GM23338 (cell line): Measurements from ENCODE around the gene C16orf86. TPM values are rescaled to one million over a fixed set of nuclear protein-coding genes. Genes with fewer than 3 reads are reported as not detected.

Source experiments
- ATAC-seq: fragments of 200-7000 bp; cut with Tn5 transposase; 3 replicates; pipeline ENCODE4 v1.9.1; 2020
- DNase-seq: peaks from one replicate; pipeline ENCODE4 v3.0.0-alpha.2; 2015; ENCODE audit warnings: low spot score
- H2AFZ ChIP-seq: fragments of 200-600 bp; sonication (generic); 2 replicates; pipeline ENCODE4 v1.8.0; 2016; ENCODE audit warnings: antibody characterized with exemption, mild to moderate bottlenecking, moderate library complexity
- H3F3A ChIP-seq: fragments of 200-600 bp; sonication (generic); replicated peaks from 2 replicates; pipeline ENCODE4 v1.8.0; 2017; ENCODE audit warnings: antibody characterized with exemption, mixed run types, low read depth
- H3K27ac ChIP-seq: fragments of 200-600 bp; sonication (generic); 2 replicates; pipeline ENCODE4 v1.6.1; 2016; ENCODE audit warnings: low read depth
- H3K27me3 ChIP-seq: fragments of 200-600 bp; sonication (generic); 2 replicates; pipeline ENCODE4 v1.8.0; 2016; ENCODE audit warnings: mild to moderate bottlenecking, mixed run types, moderate library complexity; ENCODE audit not compliant: insufficient read depth
- H3K36me3 ChIP-seq: fragments of 200-600 bp; sonication (generic); 2 replicates; pipeline ENCODE4 v1.8.0; 2016; ENCODE audit warnings: mild to moderate bottlenecking; ENCODE audit not compliant: insufficient read depth
- H3K4me1 ChIP-seq: fragments of 200-600 bp; sonication (generic); 2 replicates; pipeline ENCODE4 v1.8.0; 2016; ENCODE audit warnings: mild to moderate bottlenecking, moderate library complexity; ENCODE audit not compliant: insufficient read depth
- H3K4me2 ChIP-seq: fragments of 200-600 bp; sonication (generic); 2 replicates; pipeline ENCODE4 v1.7.1; 2017; ENCODE audit warnings: mixed run types
- H3K4me3 ChIP-seq: fragments of 200-600 bp; sonication (generic); 2 replicates; pipeline ENCODE4 v1.6.1; 2016; ENCODE audit warnings: mixed run types
- H3K79me2 ChIP-seq: fragments of 200-600 bp; sonication (generic); replicated peaks from 2 replicates; pipeline ENCODE4 v1.8.0; 2017; ENCODE audit warnings: mild to moderate bottlenecking; ENCODE audit not compliant: insufficient read depth
- H3K9me2 ChIP-seq: fragments of 200-600 bp; sonication (generic); 2 replicates; pipeline ENCODE4 v1.8.0; 2017; ENCODE audit not compliant: insufficient read depth
- H4K20me1 ChIP-seq: fragments of 200-600 bp; sonication (generic); replicated peaks from 2 replicates; pipeline ENCODE4 v1.8.0; 2017; ENCODE audit warnings: mild to moderate bottlenecking; ENCODE audit not compliant: insufficient read depth
- H3K27ac Mint-ChIP-seq: 2 replicates; pipeline ENCODE4 v1.8.0; 2020; ENCODE audit warnings: inconsistent platforms, mild to moderate bottlenecking, moderate library complexity, mixed read lengths
- H3K27me3 Mint-ChIP-seq: 3 replicates; pipeline ENCODE4 v1.8.0; 2022; ENCODE audit warnings: low read depth, mild to moderate bottlenecking, moderate library complexity, mixed read lengths, inconsistent platforms; ENCODE audit not compliant: insufficient read depth, poor library complexity
- H3K36me3 Mint-ChIP-seq: 3 replicates; pipeline ENCODE4 v1.8.0; 2021; ENCODE audit warnings: low read depth, mild to moderate bottlenecking, inconsistent platforms, moderate library complexity, mixed read lengths
- H3K4me1 Mint-ChIP-seq: 3 replicates; pipeline ENCODE4 v1.8.0; 2020; ENCODE audit warnings: mild to moderate bottlenecking, inconsistent platforms, mixed read lengths
- H3K4me3 Mint-ChIP-seq: 3 replicates; pipeline ENCODE4 v1.8.0; 2021; ENCODE audit warnings: moderate library complexity, mild to moderate bottlenecking, inconsistent platforms, mixed read lengths
- H3K9me3 Mint-ChIP-seq: 3 replicates; pipeline ENCODE4 v1.8.0; 2020; ENCODE audit warnings: moderate library complexity, mild to moderate bottlenecking, inconsistent platforms, mixed read lengths
- EZH2phosphoT487 ChIP-seq: fragments of 200-600 bp; sonication (generic); IDR thresholded peaks from one replicate; pipeline ENCODE4 v1.8.1; 2018; ENCODE audit warnings: antibody characterized with exemption; ENCODE audit not compliant: unreplicated experiment
- polyA plus RNA-seq: library from polyadenylated mRNA; unstranded; fragments of >200 nt; fragmentation: Nextera tagmentation; extraction: Ambion mirVana; gene quantifications from 2 replicates; pipeline ENCODE4 v1.2.1, GENCODE V29; 2016
- total RNA-seq: library from RNA; depleted of rRNA; stranded (reverse); fragments of >200 nt; shearing (Covaris generic); gene quantifications from 2 replicates; pipeline ENCODE4 v1.2.3, GENCODE V29; 2014
- TF ChIP-seq, protein P1 (sequence below): IDR thresholded peaks from 2 replicates; pipeline ENCODE4 v1.6.1; 2016; ENCODE audit warnings: antibody characterized with exemption
- TF ChIP-seq, protein P2 (sequence below): IDR thresholded peaks from one replicate; pipeline ENCODE4 v1.6.1; 2018; ENCODE audit warnings: antibody characterized with exemption; ENCODE audit not compliant: unreplicated experiment
- TF ChIP-seq, protein P3 (sequence below), 2 experiments: fragments of 200-600 bp in 1 of 2; sonication (generic) in 1 of 2; conservative IDR thresholded peaks; 2 replicates each; pipeline versions ENCODE4 v1.5.1 to v1.6.1; 2016 to 2017; ENCODE audit warnings: antibody characterized with exemption in 2 of 2, low read depth in 2 of 2, mild to moderate bottlenecking in 2 of 2, moderate library complexity in 1 of 2

Gene C16orf86
- total and polyA plus RNA-seq, 2 experiments from 2014 or later: 0.87 to 1.1 TPM

DNA sequence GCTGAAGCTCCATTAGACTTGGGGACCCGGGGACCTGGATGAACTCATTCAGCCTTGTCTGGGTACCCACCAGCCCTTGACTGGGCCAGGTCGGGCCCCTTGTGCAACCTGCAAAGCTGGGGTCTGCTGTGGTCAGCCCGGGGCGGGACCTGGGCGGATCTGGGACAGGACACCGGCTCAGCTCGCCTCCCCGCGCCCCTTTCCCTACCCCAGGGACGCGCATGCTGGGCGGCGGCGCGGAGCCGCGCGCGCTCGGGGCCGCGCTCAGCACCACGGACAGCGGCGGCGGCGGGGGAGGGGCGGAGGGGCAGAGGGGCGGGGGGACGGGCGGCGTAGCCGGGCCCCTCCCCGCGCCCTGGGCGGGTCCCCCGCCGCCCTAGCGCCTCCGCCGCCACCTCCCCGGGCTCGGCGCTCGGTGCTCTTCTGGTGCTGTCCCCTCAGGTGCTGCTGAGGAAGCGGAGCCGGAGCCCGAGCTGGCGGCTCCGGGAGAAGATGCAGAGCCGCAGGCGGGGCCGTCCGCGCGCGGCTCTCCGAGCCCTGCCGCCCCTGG, 14.0 kb upstream of the C16orf86 start:
- Histone ChIP-seq H3K9me2 (no peaks in the 10 kb centered on the region), H3K27ac (no peak overlapping the region), H3K4me3 (peak overlapping the region; percentile 69), H3K27me3 (peaks cover 62% of the 10 kb centered on the region), H4K20me1 (no peaks in the 10 kb centered on the region; the same call in 1 of the 2 replicates), H3K4me2 (peak overlapping the region; percentile 87; the same call in 1 of the 2 replicates), H3F3A (peaks cover 6% of the 10 kb centered on the region; the same call in 1 of the 2 replicates), H3K4me1 (no peaks in the 10 kb centered on the region; the same call in 1 of the 2 replicates), H2AFZ (no peak overlapping the region), H3K36me3 (no peaks in the 10 kb centered on the region), H3K79me2 (no peaks in the 10 kb centered on the region)
- Mint-ChIP-seq H3K27ac (no peak overlapping the region), H3K36me3 (peaks cover 9% of the 10 kb centered on the region; the same call in 1 of the 3 replicates), H3K27me3 (peaks cover 66% of the 10 kb centered on the region), H3K9me3 (no peaks in the 10 kb centered on the region), H3K4me1 (peaks cover 13% of the 10 kb centered on the region), H3K4me3 (no peak overlapping the region; the same call in 2 of the 3 replicates)
- ATAC-seq: peak; percentile 17
- TF ChIP-seq, protein P1, sequence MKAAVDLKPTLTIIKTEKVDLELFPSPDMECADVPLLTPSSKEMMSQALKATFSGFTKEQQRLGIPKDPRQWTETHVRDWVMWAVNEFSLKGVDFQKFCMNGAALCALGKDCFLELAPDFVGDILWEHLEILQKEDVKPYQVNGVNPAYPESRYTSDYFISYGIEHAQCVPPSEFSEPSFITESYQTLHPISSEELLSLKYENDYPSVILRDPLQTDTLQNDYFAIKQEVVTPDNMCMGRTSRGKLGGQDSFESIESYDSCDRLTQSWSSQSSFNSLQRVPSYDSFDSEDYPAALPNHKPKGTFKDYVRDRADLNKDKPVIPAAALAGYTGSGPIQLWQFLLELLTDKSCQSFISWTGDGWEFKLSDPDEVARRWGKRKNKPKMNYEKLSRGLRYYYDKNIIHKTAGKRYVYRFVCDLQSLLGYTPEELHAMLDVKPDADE: no peak
- TF ChIP-seq, protein P2, sequence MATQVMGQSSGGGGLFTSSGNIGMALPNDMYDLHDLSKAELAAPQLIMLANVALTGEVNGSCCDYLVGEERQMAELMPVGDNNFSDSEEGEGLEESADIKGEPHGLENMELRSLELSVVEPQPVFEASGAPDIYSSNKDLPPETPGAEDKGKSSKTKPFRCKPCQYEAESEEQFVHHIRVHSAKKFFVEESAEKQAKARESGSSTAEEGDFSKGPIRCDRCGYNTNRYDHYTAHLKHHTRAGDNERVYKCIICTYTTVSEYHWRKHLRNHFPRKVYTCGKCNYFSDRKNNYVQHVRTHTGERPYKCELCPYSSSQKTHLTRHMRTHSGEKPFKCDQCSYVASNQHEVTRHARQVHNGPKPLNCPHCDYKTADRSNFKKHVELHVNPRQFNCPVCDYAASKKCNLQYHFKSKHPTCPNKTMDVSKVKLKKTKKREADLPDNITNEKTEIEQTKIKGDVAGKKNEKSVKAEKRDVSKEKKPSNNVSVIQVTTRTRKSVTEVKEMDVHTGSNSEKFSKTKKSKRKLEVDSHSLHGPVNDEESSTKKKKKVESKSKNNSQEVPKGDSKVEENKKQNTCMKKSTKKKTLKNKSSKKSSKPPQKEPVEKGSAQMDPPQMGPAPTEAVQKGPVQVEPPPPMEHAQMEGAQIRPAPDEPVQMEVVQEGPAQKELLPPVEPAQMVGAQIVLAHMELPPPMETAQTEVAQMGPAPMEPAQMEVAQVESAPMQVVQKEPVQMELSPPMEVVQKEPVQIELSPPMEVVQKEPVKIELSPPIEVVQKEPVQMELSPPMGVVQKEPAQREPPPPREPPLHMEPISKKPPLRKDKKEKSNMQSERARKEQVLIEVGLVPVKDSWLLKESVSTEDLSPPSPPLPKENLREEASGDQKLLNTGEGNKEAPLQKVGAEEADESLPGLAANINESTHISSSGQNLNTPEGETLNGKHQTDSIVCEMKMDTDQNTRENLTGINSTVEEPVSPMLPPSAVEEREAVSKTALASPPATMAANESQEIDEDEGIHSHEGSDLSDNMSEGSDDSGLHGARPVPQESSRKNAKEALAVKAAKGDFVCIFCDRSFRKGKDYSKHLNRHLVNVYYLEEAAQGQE: peak; percentile 75
- DNase-seq: peak; percentile 80

DNA sequence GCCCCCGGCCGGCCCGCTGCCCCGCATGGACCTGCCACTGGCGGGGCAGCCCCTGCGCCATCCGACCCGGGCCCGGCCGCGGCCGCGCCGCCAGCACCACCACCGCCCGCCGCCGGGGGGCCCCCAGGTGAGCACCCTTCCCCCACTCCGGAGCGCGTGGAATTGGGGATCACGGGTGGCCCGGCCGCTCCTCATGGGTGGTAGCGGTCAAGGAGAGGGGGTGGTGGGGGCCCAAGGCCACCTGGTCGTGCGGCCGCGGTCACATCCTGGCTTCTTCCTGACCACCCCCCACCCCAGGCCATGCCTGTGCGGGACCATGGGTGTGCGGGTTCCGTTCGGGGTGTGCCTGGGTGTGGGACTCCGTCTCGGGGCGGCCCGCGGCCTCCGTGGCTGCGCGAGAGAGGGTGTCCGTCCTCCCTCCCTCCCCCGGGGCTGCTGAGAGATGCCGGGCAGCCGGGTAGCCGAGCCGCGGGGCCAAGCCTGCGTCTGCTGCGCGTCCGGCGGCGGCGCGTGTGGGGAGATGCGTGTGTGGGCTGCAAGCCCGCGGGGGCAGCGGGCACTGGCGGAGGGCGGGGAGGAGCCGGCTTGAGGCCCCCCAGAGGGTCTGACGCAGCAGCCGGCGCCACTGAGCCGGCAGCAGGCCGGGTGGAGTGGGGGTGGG, 13.4 kb upstream of the C16orf86 start:
- Histone ChIP-seq H3K79me2 (no peaks in the 10 kb centered on the region), H3K36me3 (no peaks in the 10 kb centered on the region), H3K4me3 (peak overlapping the region; percentile 69), H2AFZ (no peak overlapping the region), H3K27me3 (peaks cover 56% of the 10 kb centered on the region), H3K4me2 (peak overlapping the region; percentile 87), H3K27ac (no peak overlapping the region), H3K9me2 (no peaks in the 10 kb centered on the region), H3F3A (peaks cover 6% of the 10 kb centered on the region; the same call in 1 of the 2 replicates), H3K4me1 (no peaks in the 10 kb centered on the region; the same call in 1 of the 2 replicates), H4K20me1 (no peaks in the 10 kb centered on the region; the same call in 1 of the 2 replicates)
- peaks cover 13% of the 10 kb centered on the region for H3K4me1 Mint-ChIP-seq
- H3K36me3 Mint-ChIP-seq: peaks cover 9% of the 10 kb centered on the region; the same call in 1 of the 3 replicates
- H3K4me3 Mint-ChIP-seq: peak overlapping the region; percentile 77
- DNase-seq: no peak
- peaks cover 65% of the 10 kb centered on the region for H3K27me3 Mint-ChIP-seq
- no peak for TF ChIP-seq EZH2phosphoT487
- TF ChIP-seq, protein P3, sequence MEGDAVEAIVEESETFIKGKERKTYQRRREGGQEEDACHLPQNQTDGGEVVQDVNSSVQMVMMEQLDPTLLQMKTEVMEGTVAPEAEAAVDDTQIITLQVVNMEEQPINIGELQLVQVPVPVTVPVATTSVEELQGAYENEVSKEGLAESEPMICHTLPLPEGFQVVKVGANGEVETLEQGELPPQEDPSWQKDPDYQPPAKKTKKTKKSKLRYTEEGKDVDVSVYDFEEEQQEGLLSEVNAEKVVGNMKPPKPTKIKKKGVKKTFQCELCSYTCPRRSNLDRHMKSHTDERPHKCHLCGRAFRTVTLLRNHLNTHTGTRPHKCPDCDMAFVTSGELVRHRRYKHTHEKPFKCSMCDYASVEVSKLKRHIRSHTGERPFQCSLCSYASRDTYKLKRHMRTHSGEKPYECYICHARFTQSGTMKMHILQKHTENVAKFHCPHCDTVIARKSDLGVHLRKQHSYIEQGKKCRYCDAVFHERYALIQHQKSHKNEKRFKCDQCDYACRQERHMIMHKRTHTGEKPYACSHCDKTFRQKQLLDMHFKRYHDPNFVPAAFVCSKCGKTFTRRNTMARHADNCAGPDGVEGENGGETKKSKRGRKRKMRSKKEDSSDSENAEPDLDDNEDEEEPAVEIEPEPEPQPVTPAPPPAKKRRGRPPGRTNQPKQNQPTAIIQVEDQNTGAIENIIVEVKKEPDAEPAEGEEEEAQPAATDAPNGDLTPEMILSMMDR (conservative IDR thresholded peaks at IDR 0.05; ENCODE audit: low read depth in 2 of 2): peak; percentile 29 to 37; a peak in 3 of 4 replicates
- H3K9me3 Mint-ChIP-seq: no peaks in the 10 kb centered on the region
- H3K27ac Mint-ChIP-seq: no peak overlapping the region
- peak; percentile 29 for ATAC-seq
